Adrenal gland (tissue), 12 donors: ENCODE data around the gene DRGX. TPM values are rescaled to one million over a fixed set of nuclear protein-coding genes. Genes with fewer than 3 reads are reported as not detected.

Experiments
- DNase-seq, 7 donors: peaks; one replicate each; pipeline ENCODE4 v3.0.0-alpha.2; 2019 to 2020
- H3K27ac ChIP-seq, 5 donors: fragments of 200-600 bp; sonication (generic) in 4 of 5; 1 replicate in 3 of 5; 2 replicates in 2 of 5; pipeline versions ENCODE4 v1.5.1 to v1.8.0; 2016 to 2020; ENCODE audit warnings: mild to moderate bottlenecking in 1 of 5
- H3K27me3 ChIP-seq: fragments of 200-600 bp; 2 replicates; pipeline ENCODE4 v1.8.0; 2021
- H3K36me3 ChIP-seq, 2 donors: fragments of 200-600 bp; replicated peaks in 1 of 2; 1 replicate in 1 of 2; 2 replicates in 1 of 2; pipeline versions ENCODE4 v1.5.1 to v1.8.0; 2018 to 2022
- H3K4me1 ChIP-seq, 2 donors: fragments of 200-600 bp; replicated peaks in 1 of 2; 1 replicate in 1 of 2; 2 replicates in 1 of 2; pipeline versions ENCODE4 v1.5.1 to v1.8.0; 2018 to 2021
- H3K4me3 ChIP-seq, 4 donors: fragments of 200-600 bp; sonication (generic) in 3 of 4; one replicate each; pipeline ENCODE4 v1.5.1; 2016 to 2018
- H3K9me3 ChIP-seq, 3 donors: fragments of 200-600 bp; sonication (generic) in 1 of 3; replicated peaks in 1 of 3; 1 replicate in 2 of 3; 2 replicates in 1 of 3; pipeline versions ENCODE4 v1.5.1 to v1.8.0; 2016 to 2021
- CTCF ChIP-seq, 6 experiments: fragments of 450-650 bp in 4 of 6; fragments of 200-600 bp in 2 of 6; sonication (generic) in 1 of 6; IDR thresholded peaks; 1 replicate in 5 of 6; 2 replicates in 1 of 6; pipeline versions ENCODE4 v1.5.1 to v1.8.0; 2016 to 2021; ENCODE audit warnings: antibody characterized with exemption in 6 of 6, mild to moderate bottlenecking in 2 of 6, moderate library complexity in 1 of 6
- POLR2A ChIP-seq, 2 donors: fragments of 450-650 bp; IDR thresholded peaks; one replicate each; pipeline ENCODE4 v1.6.1; 2017; ENCODE audit warnings: antibody characterized with exemption in 2 of 2, mild to moderate bottlenecking in 2 of 2, moderate library complexity in 1 of 2
- WGBS, 4 donors: extraction: QIAGEN DNeasy Blood & Tissue Kit in 2 of 4; methylation state at CpG; one replicate each; pipeline versions ENCODE4 v1.1.5 to v1.1.7; 2013 to 2017; 5-methylcytosine and 5-hydroxymethylcytosine counted together
- intact Hi-C, 2 donors: fragments of 100-400 bp; cut with DNase I; formaldehyde crosslinking; loops; one replicate each; pipeline versions ENCODE4 v1.14.1 to v1.15.0; 2022 to 2023
- polyA plus RNA-seq, 3 donors: library from polyadenylated mRNA; stranded (reverse); fragments of 200-250 nt in 2 of 3; fragments of 350-450 nt in 1 of 3; fragmentation: Illumina TruSeq in 1 of 3; extraction: RNeasy Lipid Tissue Mini Kit (QIAGEN cat#74804) in 1 of 3; gene quantifications; one replicate each; pipeline ENCODE4 v1.2.3, GENCODE V29; 2013 to 2014
- total RNA-seq, 9 donors: library from RNA; depleted of rRNA in 4 of 9; stranded (reverse); fragments of >200 nt in 4 of 9; fragments of 120-200 nt in 1 of 9; fragmentation: NEBNext Ultra II Directional in 1 of 9; extraction: Animal tissue kit (Norgen Biotek cat#: 25700) in 1 of 9; gene quantifications; one replicate each; pipeline versions ENCODE4 v1.1.0 to v1.2.4, GENCODE V29; 2013 to 2023
- donor health status: healthy with polysubstance abuse.
- donor health status: Bipolar disorder and iron deficiency.
- donor health status: DM: yes; HTN: yes; CAD: no.
- donor health status: DM: no; HTN: no; CAD: no.
- donor health status: DM: no; HTN: no; CAD: no.
- donor health status: DM: yes; HTN: yes; CAD: no.

DRGX gene
- total and polyA plus RNA-seq, 12 donors: 0.06 to 9.6 (median 2.8) TPM; not detected in 4

- intact Hi-C loops: no loop called here
These were observed 81.1 kb downstream of the DRGX start for GRCh38 chr10:49314806-49315205.

More at GRCh38 chr10:49314806-49315205, 81.1 kb downstream of the DRGX start:
- no peaks in the 10 kb centered on the region for H3K9me3 ChIP-seq
- no peak overlapping the region for H3K4me3 ChIP-seq
- TF ChIP-seq CTCF (IDR thresholded peaks at IDR 0.05): no peak
- TF ChIP-seq POLR2A (IDR thresholded peaks at IDR 0.05): no peak
- no peak overlapping the region for H3K27ac ChIP-seq
- peaks cover 0 to 4% of the 10 kb centered on the region in 2 donors for H3K4me1 ChIP-seq
- DNase-seq: no peak
- no peaks in the 10 kb centered on the region for H3K36me3 ChIP-seq
- 85 to 92% (median 87%) methylated on average over 5 of the region's 5 CpGs for WGBS, 4 donors
- no peaks in the 10 kb centered on the region for H3K27me3 ChIP-seq

Other genes with a start within 250 kb of the DRGX start
- gene TMEM273, start 207.7 kb downstream of the DRGX start, total RNA-seq: 10 to 100 TPM in 1 of 9 donors, 1 to 10 TPM in 7, not detected in 1; 2.0 to 10.0 (median 6.2) TPM
- gene TMEM273, start 207.7 kb downstream of the DRGX start, polyA plus RNA-seq: 1 to 10 TPM; 2.5 to 7.6 (median 5.8) TPM
- gene C10orf71, start 96.9 kb downstream of the DRGX start, total RNA-seq: under 1 TPM in 1 of 9 donors, not detected in 8; 0.10 TPM
- under 1 TPM in 1 of 3 donors, not detected in 2; 0.08 TPM for gene C10orf71, start 96.9 kb downstream of the DRGX start, polyA plus RNA-seq
- gene ERCC6, start 143.0 kb upstream of the DRGX start, total RNA-seq: 10 to 100 TPM in 8 of 9 donors, 1 to 10 TPM in 1; 7.8 to 27.9 (median 18.5) TPM
- gene ERCC6, start 143.0 kb upstream of the DRGX start, polyA plus RNA-seq: 1 to 10 TPM; 3.7 to 8.1 (median 7.2) TPM
- under 1 TPM in 2 of 9 donors, not detected in 7; 0.14 to 0.41 TPM for gene SLC18A3, start 214.2 kb upstream of the DRGX start, total RNA-seq
- under 1 TPM in 2 of 3 donors, not detected in 1; 0.03 to 0.16 TPM for gene SLC18A3, start 214.2 kb upstream of the DRGX start, polyA plus RNA-seq
- gene CHAT, start 217.9 kb upstream of the DRGX start, total RNA-seq: not detected
- not detected for gene CHAT, start 217.9 kb upstream of the DRGX start, polyA plus RNA-seq